DMS53 treated with DMSO at 0.1 percent for 48 hours (cell line): ENCODE data around the gene FRZB.
A peak's percentile ranks its signal among the peaks of the same experiment; 100 is the strongest.
"Not testable (repeated sequence)": the region's sequence is repeated elsewhere in the genome, so short reads cannot be mapped to it uniquely, and the experiment has no call there.

Experiments
- DNase-seq: peaks from one replicate; lab custom pipeline; 2025; ENCODE audit not compliant: unreplicated experiment; lab: John Stamatoyannopoulos, UW

Gene FRZB

GRCh38 chr2:182890773-182891378, 24.4 kb upstream of the FRZB start:
- no peak for DNase-seq

GRCh38 chr2:182890305-182890704, 23.9 kb upstream of the FRZB start:
- no peak for DNase-seq

GRCh38 chr2:182887753-182888415, 21.4 kb upstream of the FRZB start:
- DNase-seq = no peak

GRCh38 chr2:182887093-182887492, 20.7 kb upstream of the FRZB start:
- no peak for DNase-seq

GRCh38 chr2:182885771-182886170, 19.3 kb upstream of the FRZB start:
- DNase-seq = no peak

GRCh38 chr2:182883451-182883850, 17.0 kb upstream of the FRZB start:
- no peak for DNase-seq

- DNase-seq = not testable (repeated sequence)
Measured at GRCh38 chr2:182880100-182880499, 13.7 kb upstream of the FRZB start.

GRCh38 chr2:182876653-182877052, 10.2 kb upstream of the FRZB start:
- DNase-seq = not testable (repeated sequence)

GRCh38 chr2:182870227-182870626, 3.8 kb upstream of the FRZB start:
- DNase-seq = peak; percentile 89

GRCh38 chr2:182868054-182868796, 1.8 kb upstream of the FRZB start:
- DNase-seq = peak; percentile 75

- no peak for DNase-seq
Measured at GRCh38 chr2:182867426-182868053, 1.1 kb upstream of the FRZB start.

GRCh38 chr2:182866095-182866460, 359 bp downstream of the FRZB start:
- DNase-seq = no peak

- no peak for DNase-seq
Measured at GRCh38 chr2:182864949-182865570, 1.4 kb downstream of the FRZB start.

- no peak for DNase-seq
Measured at GRCh38 chr2:182863642-182864041, 2.8 kb downstream of the FRZB start.

GRCh38 chr2:182862091-182862490, 4.3 kb downstream of the FRZB start:
- no peak for DNase-seq

- DNase-seq = no peak
Measured at GRCh38 chr2:182860858-182861257, 5.6 kb downstream of the FRZB start.

GRCh38 chr2:182858671-182859070, 7.8 kb downstream of the FRZB start:
- DNase-seq = no peak

GRCh38 chr2:182855376-182855775, 11.1 kb downstream of the FRZB start:
- DNase-seq = no peak

- DNase-seq = no peak
Measured at GRCh38 chr2:182854375-182855105, 11.9 kb downstream of the FRZB start.

- DNase-seq = no peak
Measured at GRCh38 chr2:182852801-182853200, 13.6 kb downstream of the FRZB start.

- DNase-seq = peak; percentile 94
Measured at GRCh38 chr2:182852090-182852489, 14.3 kb downstream of the FRZB start.
